H1 (cell line): ENCODE data around the gene ABCC9. TPM values are rescaled to one million over a fixed set of nuclear protein-coding genes. Genes with fewer than 3 reads are reported as not detected.

Experiments
- CTCF ChIA-PET: fragments of 300-600 bp; sonication (Branson Sonifier 250); formaldehyde crosslinking; loops from one replicate; lab custom pipeline; 2021; ENCODE audit not compliant: partially characterized antibody; lab: Charles Lee
- POLR2A ChIA-PET: fragments of 300-600 bp; sonication (Branson Sonifier 250); formaldehyde crosslinking; loops from one replicate; lab custom pipeline; 2021; ENCODE audit warnings: inconsistent platforms; ENCODE audit not compliant: partially characterized antibody; lab: Charles Lee
- DNase-seq, 2 experiments: peaks; one replicate each; pipeline versions ENCODE4 v3.0.0 to v3.0.0-alpha.2; 2010 to 2022; ENCODE audit warnings: low spot score in 2 of 2, low read depth in 1 of 2, mixed read lengths in 1 of 2
- FAIRE-seq: peaks from 2 replicates; lab custom pipeline; 2011; peaks lifted over from hg19 to GRCh38; lab: Jason Lieb, UNC
- H2AFZ ChIP-seq: 2 replicates; pipeline ENCODE4 v1.8.1; 2012; ENCODE audit warnings: low read length, inconsistent platforms
- H2AK5ac ChIP-seq: 2 replicates; pipeline ENCODE4 v1.6.1; 2013; ENCODE audit warnings: low read depth, low read length
- H2BK120ac ChIP-seq: replicated peaks from 2 replicates; pipeline ENCODE3; 2013; ENCODE audit warnings: low read depth, low read length, inconsistent platforms
- H2BK12ac ChIP-seq: 2 replicates; pipeline ENCODE4 v1.6.1; 2013; ENCODE audit warnings: low read depth, low read length
- H2BK15ac ChIP-seq: 2 replicates; pipeline ENCODE4 v1.6.1; 2013; ENCODE audit warnings: low read length
- H2BK20ac ChIP-seq: 2 replicates; pipeline ENCODE4 v1.6.1; 2013; ENCODE audit warnings: low read length
- H2BK5ac ChIP-seq: 2 replicates; pipeline ENCODE4 v1.6.1; 2013; ENCODE audit warnings: low read depth, low read length
- H3K14ac ChIP-seq: 2 replicates; pipeline ENCODE4 v1.6.1; 2013; ENCODE audit warnings: inconsistent platforms; ENCODE audit not compliant: insufficient read length
- H3K18ac ChIP-seq: 2 replicates; pipeline ENCODE4 v1.6.1; 2013; ENCODE audit warnings: low read length; ENCODE audit errors: extremely low read depth
- H3K23ac ChIP-seq: 2 replicates; pipeline ENCODE4 v1.6.1; 2013; ENCODE audit warnings: inconsistent platforms; ENCODE audit not compliant: insufficient read length
- H3K23me2 ChIP-seq: 2 replicates; pipeline ENCODE4 v1.6.1; 2013; ENCODE audit warnings: low read depth, low read length
- H3K27ac ChIP-seq: 2 replicates; pipeline ENCODE4 v1.6.1; 2011; ENCODE audit warnings: low read depth, low read length, inconsistent platforms
- H3K27me3 ChIP-seq, 4 experiments: replicated peaks in 1 of 4; 1 replicate in 1 of 4; 2 replicates in 3 of 4; pipeline versions ENCODE4 v1.6.1 to v1.8.1; 2011 to 2013; ENCODE audit warnings: low read length in 3 of 4, mild to moderate bottlenecking in 3 of 4, inconsistent platforms in 2 of 4, mixed read lengths in 2 of 4, moderate library complexity in 1 of 4; ENCODE audit not compliant: control insufficient read depth in 3 of 4, insufficient read depth in 3 of 4; ENCODE audit errors: extremely low read depth in 1 of 4
- H3K36me3 ChIP-seq, 4 experiments: 2 replicates each; pipeline versions ENCODE4 v1.6.1 to v1.8.1; 2011 to 2013; ENCODE audit warnings: mild to moderate bottlenecking in 4 of 4, low read length in 3 of 4, moderate library complexity in 2 of 4, control low read depth in 1 of 4, inconsistent platforms in 1 of 4; ENCODE audit not compliant: insufficient read depth in 4 of 4, control insufficient read depth in 2 of 4
- H3K4ac ChIP-seq: replicated peaks from 2 replicates; pipeline ENCODE3; 2013; ENCODE audit warnings: low read length, low read depth, mixed read lengths, inconsistent platforms; ENCODE audit not compliant: insufficient read length
- H3K4me1 ChIP-seq, 4 experiments: replicated peaks in 1 of 4; 1 replicate in 1 of 4; 2 replicates in 3 of 4; pipeline versions ENCODE4 v1.6.1 to v1.8.1; 2011 to 2013; ENCODE audit warnings: low read length in 3 of 4, inconsistent platforms in 2 of 4, mixed read lengths in 1 of 4; ENCODE audit not compliant: insufficient read depth in 4 of 4, control insufficient read depth in 3 of 4
- H3K4me2 ChIP-seq, 2 experiments: 2 replicates each; pipeline versions ENCODE4 v1.6.1 to v1.8.1; 2011 to 2013; ENCODE audit warnings: low read depth in 2 of 2, low read length in 2 of 2, control low read depth in 1 of 2, inconsistent platforms in 1 of 2, mild to moderate bottlenecking in 1 of 2; ENCODE audit not compliant: insufficient read depth in 1 of 2
- H3K4me3 ChIP-seq, 4 experiments: fragments of 200-600, 300-600 bp in 1 of 4; sonication (generic), shearing (Covaris generic), sonication (Bioruptor Twin) in 1 of 4; 2 replicates each; pipeline versions ENCODE4 v1.5.1 to v1.8.1; 2011 to 2016; ENCODE audit warnings: low read length in 4 of 4, low read depth in 3 of 4, control low read depth in 2 of 4, inconsistent platforms in 2 of 4, mild to moderate bottlenecking in 2 of 4, mixed read lengths in 1 of 4, moderate library complexity in 1 of 4; ENCODE audit not compliant: insufficient read depth in 2 of 4; ENCODE audit errors: extremely low read depth in 1 of 4
- H3K56ac ChIP-seq: replicated peaks from 2 replicates; pipeline ENCODE3; 2013; ENCODE audit warnings: low read depth, mild to moderate bottlenecking, mixed read lengths, low read length, inconsistent platforms; ENCODE audit not compliant: insufficient read length
- H3K79me1 ChIP-seq: 2 replicates; pipeline ENCODE4 v1.6.1; 2013; ENCODE audit warnings: low read depth, low read length, control low read depth
- H3K79me2 ChIP-seq, 2 experiments: 2 replicates each; pipeline versions ENCODE4 v1.6.1 to v1.8.1; 2012 to 2013; ENCODE audit warnings: low read length in 2 of 2, mild to moderate bottlenecking in 2 of 2, inconsistent platforms in 1 of 2; ENCODE audit not compliant: insufficient read depth in 2 of 2, control insufficient read depth in 1 of 2
- H3K9ac ChIP-seq, 4 experiments: replicated peaks in 1 of 4; 1 replicate in 1 of 4; 2 replicates in 3 of 4; pipeline versions ENCODE4 v1.6.1 to v1.8.1; 2011 to 2013; ENCODE audit warnings: low read depth in 3 of 4, low read length in 3 of 4, control low read depth in 2 of 4, mild to moderate bottlenecking in 2 of 4, moderate library complexity in 2 of 4, inconsistent platforms in 1 of 4; ENCODE audit errors: extremely low read depth in 1 of 4
- H3K9me3 ChIP-seq, 2 experiments: 2 replicates each; pipeline versions ENCODE4 v1.6.1 to v1.8.1; 2012 to 2013; ENCODE audit warnings: mild to moderate bottlenecking in 2 of 2, moderate library complexity in 2 of 2, control low read depth in 1 of 2, inconsistent platforms in 1 of 2, low read depth in 1 of 2, low read length in 1 of 2, mixed read lengths in 1 of 2; ENCODE audit not compliant: insufficient read depth in 2 of 2
- H4K20me1 ChIP-seq, 2 experiments: replicated peaks in 1 of 2; 2 replicates each; pipeline versions ENCODE3 to v1.8.1; 2011 to 2013; ENCODE audit warnings: inconsistent platforms in 2 of 2, low read length in 2 of 2, mild to moderate bottlenecking in 1 of 2; ENCODE audit not compliant: insufficient read depth in 2 of 2, control insufficient read depth in 1 of 2
- H4K5ac ChIP-seq: 2 replicates; pipeline ENCODE4 v1.6.1; 2013; ENCODE audit warnings: low read length, low read depth, mixed read lengths, inconsistent platforms; ENCODE audit not compliant: insufficient read length
- H4K8ac ChIP-seq: 2 replicates; pipeline ENCODE4 v1.8.0; 2013; ENCODE audit warnings: mild to moderate bottlenecking, moderate library complexity, low read length, inconsistent platforms; ENCODE audit not compliant: insufficient read depth; ENCODE audit errors: extremely low read depth
- H4K91ac ChIP-seq: replicated peaks from 2 replicates; pipeline ENCODE3; 2013; ENCODE audit warnings: low read length, mixed read lengths, inconsistent platforms; ENCODE audit not compliant: insufficient read length
- ASH2L ChIP-seq: fragments of 200-600, 300-600 bp; sonication (generic); IDR thresholded peaks from one replicate; pipeline ENCODE4 v1.7.1; 2017; ENCODE audit warnings: low read length
- CBX5 ChIP-seq: fragments of 300-800, 300-1000 bp; sonication (generic); IDR thresholded peaks from 2 replicates; pipeline ENCODE4 v1.7.1; 2016; ENCODE audit warnings: antibody characterized with exemption, low read length, low read depth
- JUN ChIP-seq: IDR thresholded peaks from 2 replicates; pipeline ENCODE4 v1.6.1; 2011; ENCODE audit warnings: low read depth, mild to moderate bottlenecking, improper control_type of control experiment, low read length
- WGBS, 2 experiments: shearing (Covaris generic) in 1 of 2; methylation state at CpG; one replicate each; pipeline versions ENCODE4 v1.1.6 to v1.1.7; 2013 to 2015; ENCODE audit warnings: low lambda C conversion rate in 2 of 2, mixed read lengths in 2 of 2, inconsistent platforms in 1 of 2, low coverage in 1 of 2, missing lambda C conversion rate in 1 of 2; ENCODE audit not compliant: insufficient replicate concordance in 2 of 2, insufficient coverage in 1 of 2, insufficient read length in 1 of 2; ENCODE audit errors: extremely low coverage in 1 of 2, missing lambda C conversion rate in 1 of 2; 5-methylcytosine and 5-hydroxymethylcytosine counted together
- polyA plus RNA-seq, 7 experiments: library from polyadenylated mRNA; depleted of rRNA in 3 of 7; stranded (reverse) in 5 of 7; unstranded in 2 of 7; fragments of >200 nt in 5 of 7; fragments of 200-250 nt in 2 of 7; gene quantifications; 1 replicate in 5 of 7; 2 replicates in 1 of 7; 4 replicates in 1 of 7; pipeline versions ENCODE4 v1.2.1 to v1.2.3, GENCODE V29; 2011 to 2013; ENCODE audit warnings: missing spikeins in 2 of 7, mixed read lengths in 2 of 7
- total RNA-seq: library from RNA; stranded (reverse); fragmentation: NEBNext Ultra II Directional; extraction: Animal tissue kit (Norgen Biotek cat#: 25700); gene quantifications from 2 replicates; pipeline ENCODE4 v1.2.1, GENCODE V29; 2021
- TF ChIP-seq, protein P1 (sequence below): IDR thresholded peaks from 2 replicates; pipeline ENCODE4 v1.6.1; 2012; ENCODE audit warnings: inconsistent platforms

ABCC9 gene
- total and polyA plus RNA-seq, 2 of the 8 experiments (the other 6 are each of a cell fraction or from before 2014, with no cell fraction given) = under 0.01 TPM; not detected in 1

DNA sequence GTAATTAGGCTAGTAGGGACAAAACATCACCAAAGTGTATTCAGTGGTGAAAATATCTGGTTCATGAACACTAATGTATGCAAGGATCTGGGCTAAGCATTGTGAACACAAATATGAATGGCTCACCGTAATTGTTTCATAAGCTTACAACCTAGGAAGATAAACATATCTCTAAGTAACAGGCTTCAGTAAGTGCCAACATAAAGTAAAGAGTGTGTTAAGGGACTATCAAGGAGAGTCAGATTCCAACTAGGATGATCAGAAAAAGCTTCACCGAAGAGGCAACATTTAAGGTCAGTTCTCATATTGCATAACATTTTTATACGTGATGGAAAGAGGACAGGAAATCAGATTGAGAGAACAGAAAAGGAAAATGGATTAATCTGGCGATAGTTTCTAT is 29.4 kb downstream of the ABCC9 start:
- H2BK5ac ChIP-seq = no peak overlapping the region
- POLR2A ChIA-PET = no interaction called here

More for the DNA sequence above, 29.4 kb downstream of the ABCC9 start:
- H3K79me2 ChIP-seq = no peaks in the 10 kb centered on the region
- no peak overlapping the region for H2AK5ac ChIP-seq
- H3K9ac ChIP-seq = no peak overlapping the region
- no peak for DNase-seq
- no peaks in the 10 kb centered on the region for H4K20me1 ChIP-seq
- H2BK15ac ChIP-seq = no peak overlapping the region
- H3K14ac ChIP-seq = no peak overlapping the region
- H3K79me1 ChIP-seq = no peaks in the 10 kb centered on the region
- no peak overlapping the region for H4K91ac ChIP-seq
- TF ChIP-seq ASH2L (no peak), CBX5 (no peak), JUN (no peak)
- TF ChIP-seq, protein P1, sequence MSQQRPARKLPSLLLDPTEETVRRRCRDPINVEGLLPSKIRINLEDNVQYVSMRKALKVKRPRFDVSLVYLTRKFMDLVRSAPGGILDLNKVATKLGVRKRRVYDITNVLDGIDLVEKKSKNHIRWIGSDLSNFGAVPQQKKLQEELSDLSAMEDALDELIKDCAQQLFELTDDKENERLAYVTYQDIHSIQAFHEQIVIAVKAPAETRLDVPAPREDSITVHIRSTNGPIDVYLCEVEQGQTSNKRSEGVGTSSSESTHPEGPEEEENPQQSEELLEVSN = no peak
- no peak overlapping the region for H3K27ac ChIP-seq
- H3K4me2 ChIP-seq = no peak overlapping the region
- no peak overlapping the region for H3K18ac ChIP-seq
- CTCF ChIA-PET = no interaction called here
- no peak overlapping the region for H3K56ac ChIP-seq
- H3K23me2 ChIP-seq = no peaks in the 10 kb centered on the region
- 92% methylated on average over 4 of the region's 4 CpGs; no CpG with 5 or more reads in 1 of the 2 experiments for WGBS, 2 experiments
- no peaks in the 10 kb centered on the region for H3K9me3 ChIP-seq
- H2AFZ ChIP-seq = no peak overlapping the region
- H3K23ac ChIP-seq = no peak overlapping the region
- no peaks in the 10 kb centered on the region for H3K36me3 ChIP-seq
- H2BK120ac ChIP-seq = no peak overlapping the region
- no peak overlapping the region for H2BK12ac ChIP-seq
- FAIRE-seq = peak; percentile 45
- H3K4me3 ChIP-seq = no peak overlapping the region
- no peak overlapping the region for H4K8ac ChIP-seq
- H3K4ac ChIP-seq = no peak overlapping the region
- no peak overlapping the region for H4K5ac ChIP-seq
- peaks cover 0 to 5% (median 0%) of the 10 kb centered on the region in 4 experiments; a peak in 1 of 7 replicates for H3K4me1 ChIP-seq
- no peaks in the 10 kb centered on the region for H3K27me3 ChIP-seq
- H2BK20ac ChIP-seq = no peak overlapping the region
